CMK (cell line): ENCODE measurements around the gene DSN1.

Experiments used
- DNase-seq: peaks from one replicate; pipeline ENCODE4 v3.0.0-alpha.2; 2010; ENCODE audit warnings: low read depth

The DSN1 gene

GRCh38 chr20:36795691-36796090 lies 22.1 kb upstream of the DSN1 start:
- DNase-seq = no peak

- DNase-seq = no peak
These were observed 20.5 kb upstream of the DSN1 start for GRCh38 chr20:36794116-36794474.

- no peak for DNase-seq
These were observed 19.9 kb upstream of the DSN1 start for GRCh38 chr20:36793294-36794115.

- no peak for DNase-seq
These were observed 18.9 kb upstream of the DSN1 start for GRCh38 chr20:36792422-36792821.

- no peak for DNase-seq
These were observed 18.3 kb upstream of the DSN1 start for GRCh38 chr20:36791862-36792261.

GRCh38 chr20:36786663-36787062 lies 13.1 kb upstream of the DSN1 start:
- DNase-seq = no peak

- DNase-seq = no peak
These were observed 12.7 kb upstream of the DSN1 start for GRCh38 chr20:36786246-36786645.

GRCh38 chr20:36785308-36785707 lies 11.7 kb upstream of the DSN1 start:
- no peak for DNase-seq

- DNase-seq = no peak
These were observed 11.3 kb upstream of the DSN1 start for GRCh38 chr20:36784900-36785299.

- DNase-seq = no peak
These were observed 10.6 kb upstream of the DSN1 start for GRCh38 chr20:36784116-36784515.

- no peak for DNase-seq
These were observed 6.1 kb upstream of the DSN1 start for GRCh38 chr20:36779656-36780025.

GRCh38 chr20:36778831-36779655 lies 5.5 kb upstream of the DSN1 start:
- no peak for DNase-seq

GRCh38 chr20:36777576-36777975 lies 4.0 kb upstream of the DSN1 start:
- no peak for DNase-seq

GRCh38 chr20:36777167-36777566 lies 3.6 kb upstream of the DSN1 start:
- no peak for DNase-seq

GRCh38 chr20:36775826-36776225 lies 2.3 kb upstream of the DSN1 start:
- no peak for DNase-seq

- DNase-seq = no peak
These were observed 1.6 kb upstream of the DSN1 start for GRCh38 chr20:36775196-36775595.

- DNase-seq = no peak
These were observed 411 bp downstream of the DSN1 start for GRCh38 chr20:36773107-36773596.

GRCh38 chr20:36770680-36771079 lies 2.9 kb downstream of the DSN1 start:
- DNase-seq = no peak

GRCh38 chr20:36768768-36769430 lies 4.7 kb downstream of the DSN1 start:
- no peak for DNase-seq

GRCh38 chr20:36761125-36761524 lies 12.4 kb downstream of the DSN1 start:
- DNase-seq = no peak

- no peak for DNase-seq
These were observed 12.9 kb downstream of the DSN1 start for GRCh38 chr20:36760647-36761046.

GRCh38 chr20:36758276-36758675 lies 15.3 kb downstream of the DSN1 start:
- DNase-seq = no peak

GRCh38 chr20:36756496-36756895 lies 17.1 kb downstream of the DSN1 start:
- DNase-seq = no peak
